ENCODE measurements around the gene EZH1.

DNA sequence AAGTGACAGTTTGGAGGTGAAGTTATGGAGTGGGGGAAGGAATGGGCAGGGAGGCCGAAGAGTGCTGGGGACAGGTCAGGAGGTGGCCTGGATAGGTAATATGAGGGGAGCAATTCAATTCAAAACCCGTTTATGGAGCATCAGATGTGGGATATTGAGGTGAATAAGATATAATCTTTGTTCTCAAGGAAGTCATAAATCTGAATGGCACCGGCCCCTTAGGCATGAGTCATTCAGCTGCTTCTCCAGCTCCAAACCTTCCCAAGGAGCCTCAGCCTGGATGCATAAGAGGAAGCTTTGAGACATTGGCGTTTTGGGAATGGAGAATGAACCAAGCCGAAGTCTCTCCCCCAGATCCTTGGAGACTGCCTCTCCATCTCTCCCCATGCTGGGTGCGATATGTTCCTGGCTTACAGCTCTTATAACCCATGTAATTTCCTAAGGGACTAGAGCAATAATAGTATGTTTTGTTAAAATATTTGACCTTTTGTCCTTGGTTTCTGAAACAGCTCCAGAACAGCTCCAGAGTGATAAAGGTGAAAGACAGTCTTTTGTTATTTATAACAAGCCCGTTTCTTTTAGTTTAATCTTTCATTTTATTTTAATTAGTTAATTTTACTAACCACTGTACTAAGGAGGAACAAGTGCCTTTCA is 84.0 kb downstream of the EZH1 start:
- TF ChIP-seq, protein P1, sequence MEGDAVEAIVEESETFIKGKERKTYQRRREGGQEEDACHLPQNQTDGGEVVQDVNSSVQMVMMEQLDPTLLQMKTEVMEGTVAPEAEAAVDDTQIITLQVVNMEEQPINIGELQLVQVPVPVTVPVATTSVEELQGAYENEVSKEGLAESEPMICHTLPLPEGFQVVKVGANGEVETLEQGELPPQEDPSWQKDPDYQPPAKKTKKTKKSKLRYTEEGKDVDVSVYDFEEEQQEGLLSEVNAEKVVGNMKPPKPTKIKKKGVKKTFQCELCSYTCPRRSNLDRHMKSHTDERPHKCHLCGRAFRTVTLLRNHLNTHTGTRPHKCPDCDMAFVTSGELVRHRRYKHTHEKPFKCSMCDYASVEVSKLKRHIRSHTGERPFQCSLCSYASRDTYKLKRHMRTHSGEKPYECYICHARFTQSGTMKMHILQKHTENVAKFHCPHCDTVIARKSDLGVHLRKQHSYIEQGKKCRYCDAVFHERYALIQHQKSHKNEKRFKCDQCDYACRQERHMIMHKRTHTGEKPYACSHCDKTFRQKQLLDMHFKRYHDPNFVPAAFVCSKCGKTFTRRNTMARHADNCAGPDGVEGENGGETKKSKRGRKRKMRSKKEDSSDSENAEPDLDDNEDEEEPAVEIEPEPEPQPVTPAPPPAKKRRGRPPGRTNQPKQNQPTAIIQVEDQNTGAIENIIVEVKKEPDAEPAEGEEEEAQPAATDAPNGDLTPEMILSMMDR (IDR thresholded peaks at IDR 0.05; ENCODE audit: low read length): no peak
- TF ChIP-seq EZH2 (IDR thresholded peaks at IDR 0.05; ENCODE audit: borderline replicate concordance, low read length): no peak

All from OCI-LY1 (cell line).